Uterus (tissue), 4 donors: ENCODE results near the gene GPR42. TPM values are rescaled to one million over a fixed set of nuclear protein-coding genes. Genes with fewer than 3 reads are reported as not detected.
"Not testable (repeated sequence)": the region's sequence is repeated elsewhere in the genome, so short reads cannot be mapped to it uniquely, and the experiment has no call there.

Experiments
- DNase-seq, 2 donors: peaks; one replicate each; pipeline ENCODE4 v3.0.0-alpha.2; 2019 to 2020
- H3K27ac ChIP-seq, 2 donors: fragments of 200-600 bp; sonication (generic); 1 replicate in 1 of 2; 2 replicates in 1 of 2; pipeline ENCODE4 v1.5.1; 2016 to 2018
- H3K27me3 ChIP-seq, 2 donors: fragments of 200-600 bp; sonication (generic); one replicate each; pipeline ENCODE4 v1.5.1; 2018 to 2019; ENCODE audit warnings: control low read depth in 1 of 2
- H3K36me3 ChIP-seq, 2 donors: fragments of 200-600 bp; sonication (generic); one replicate each; pipeline ENCODE4 v1.5.1; 2019; ENCODE audit warnings: control low read depth in 1 of 2
- H3K4me1 ChIP-seq, 2 donors: fragments of 200-600 bp; sonication (generic); one replicate each; pipeline ENCODE4 v1.5.1; 2018 to 2019; ENCODE audit warnings: control low read depth in 1 of 2
- H3K4me3 ChIP-seq, 2 donors: fragments of 200-600 bp; sonication (generic); 1 replicate in 1 of 2; 2 replicates in 1 of 2; pipeline ENCODE4 v1.5.1; 2018 to 2019; ENCODE audit warnings: mild to moderate bottlenecking in 1 of 2
- H3K9me3 ChIP-seq, 2 donors: fragments of 200-600 bp; sonication (generic); one replicate each; pipeline ENCODE4 v1.5.1; 2019; ENCODE audit warnings: control low read depth in 1 of 2
- POLR2A ChIP-seq, 2 donors: fragments of 450-650 bp; IDR thresholded peaks; one replicate each; pipeline ENCODE4 v1.6.1; 2016; ENCODE audit warnings: antibody characterized with exemption in 2 of 2, mild to moderate bottlenecking in 1 of 2, moderate library complexity in 1 of 2
- intact Hi-C: fragments of 100-400 bp; cut with DNase I; formaldehyde crosslinking; loops from one replicate; pipeline ENCODE4 v1.15.1; 2023; ENCODE audit warnings: low total_unique reads
- total RNA-seq, 4 donors: library from RNA; depleted of rRNA in 3 of 4; stranded (reverse); fragments of >200 nt in 3 of 4; gene quantifications; one replicate each; pipeline versions ENCODE4 v1.1.0 to v1.2.4, GENCODE V29; 2014 to 2023
- TF ChIP-seq, protein P1 (sequence below), 4 experiments: fragments of 200-600 bp in 2 of 4; fragments of 450-650 bp in 2 of 4; sonication (generic) in 2 of 4; IDR thresholded peaks; one replicate each; pipeline ENCODE4 v1.5.1; 2016 to 2019; ENCODE audit warnings: antibody characterized with exemption in 4 of 4, mild to moderate bottlenecking in 2 of 4, moderate library complexity in 1 of 4
- donor health status: DM: yes; HTN: yes; CAD: no.

GPR42 gene
- total RNA-seq, 4 donors from 2014 or later: not detected

DNA sequence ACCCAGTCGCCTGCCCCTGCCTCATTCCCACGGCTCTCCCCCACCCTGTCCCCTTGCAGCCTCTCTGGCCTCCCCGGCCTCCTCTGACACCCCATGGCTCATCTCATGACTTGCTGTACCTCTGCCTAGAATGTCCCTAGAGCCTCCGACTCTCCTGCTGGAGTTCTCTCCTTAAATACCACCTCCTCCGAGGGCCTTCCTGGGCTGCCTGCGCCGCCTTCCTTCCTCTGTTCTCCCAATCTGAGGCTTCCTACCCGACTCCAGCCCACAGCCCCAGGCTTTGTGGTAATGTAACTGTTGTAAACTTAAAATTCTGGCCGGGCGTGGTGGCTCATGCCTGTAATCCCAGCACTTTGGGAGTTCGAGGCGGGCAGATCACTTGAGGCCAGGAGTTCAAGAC lies 27.7 kb downstream of the GPR42 start:
- Histone ChIP-seq H3K27me3 (no peaks in the 10 kb centered on the region), H3K4me3 (no peak overlapping the region), H3K4me1 (no peaks in the 10 kb centered on the region), H3K36me3 (no peaks in the 10 kb centered on the region), H3K27ac (no peak overlapping the region), H3K9me3 (no peaks in the 10 kb centered on the region)
- no peak for TF ChIP-seq POLR2A (IDR thresholded peaks at IDR 0.05)
- TF ChIP-seq, protein P1, sequence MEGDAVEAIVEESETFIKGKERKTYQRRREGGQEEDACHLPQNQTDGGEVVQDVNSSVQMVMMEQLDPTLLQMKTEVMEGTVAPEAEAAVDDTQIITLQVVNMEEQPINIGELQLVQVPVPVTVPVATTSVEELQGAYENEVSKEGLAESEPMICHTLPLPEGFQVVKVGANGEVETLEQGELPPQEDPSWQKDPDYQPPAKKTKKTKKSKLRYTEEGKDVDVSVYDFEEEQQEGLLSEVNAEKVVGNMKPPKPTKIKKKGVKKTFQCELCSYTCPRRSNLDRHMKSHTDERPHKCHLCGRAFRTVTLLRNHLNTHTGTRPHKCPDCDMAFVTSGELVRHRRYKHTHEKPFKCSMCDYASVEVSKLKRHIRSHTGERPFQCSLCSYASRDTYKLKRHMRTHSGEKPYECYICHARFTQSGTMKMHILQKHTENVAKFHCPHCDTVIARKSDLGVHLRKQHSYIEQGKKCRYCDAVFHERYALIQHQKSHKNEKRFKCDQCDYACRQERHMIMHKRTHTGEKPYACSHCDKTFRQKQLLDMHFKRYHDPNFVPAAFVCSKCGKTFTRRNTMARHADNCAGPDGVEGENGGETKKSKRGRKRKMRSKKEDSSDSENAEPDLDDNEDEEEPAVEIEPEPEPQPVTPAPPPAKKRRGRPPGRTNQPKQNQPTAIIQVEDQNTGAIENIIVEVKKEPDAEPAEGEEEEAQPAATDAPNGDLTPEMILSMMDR (IDR thresholded peaks at IDR 0.05): no peak
- intact Hi-C loops: no loop called here
- DNase-seq: no peak

- H3K4me1 ChIP-seq: no peaks in the 10 kb centered on the region
- DNase-seq: no peak
- no peak overlapping the region for H3K27ac ChIP-seq
- H3K27me3 ChIP-seq: no peaks in the 10 kb centered on the region
- intact Hi-C loops: no loop called here
- no peak overlapping the region for H3K4me3 ChIP-seq
- no peaks in the 10 kb centered on the region for H3K9me3 ChIP-seq
- no peaks in the 10 kb centered on the region for H3K36me3 ChIP-seq
- TF ChIP-seq POLR2A (IDR thresholded peaks at IDR 0.05): no peak
- TF ChIP-seq, protein P1 (IDR thresholded peaks at IDR 0.05): no peak
Observed at GRCh38 chr19:35399231-35399630, 28.4 kb downstream of the GPR42 start.

- H3K27me3 ChIP-seq: no peaks in the 10 kb centered on the region
- DNase-seq: no peak
- intact Hi-C loops: no loop called here
- no peaks in the 10 kb centered on the region for H3K36me3 ChIP-seq
- H3K9me3 ChIP-seq: no peaks in the 10 kb centered on the region
- H3K27ac ChIP-seq: no peak overlapping the region
- no peak overlapping the region for H3K4me3 ChIP-seq
- H3K4me1 ChIP-seq: no peaks in the 10 kb centered on the region
- no peak for TF ChIP-seq POLR2A (IDR thresholded peaks at IDR 0.05)
- TF ChIP-seq, protein P1 (IDR thresholded peaks at IDR 0.05): no peak
Observed at GRCh38 chr19:35399948-35400772, 29.3 kb downstream of the GPR42 start.

DNA sequence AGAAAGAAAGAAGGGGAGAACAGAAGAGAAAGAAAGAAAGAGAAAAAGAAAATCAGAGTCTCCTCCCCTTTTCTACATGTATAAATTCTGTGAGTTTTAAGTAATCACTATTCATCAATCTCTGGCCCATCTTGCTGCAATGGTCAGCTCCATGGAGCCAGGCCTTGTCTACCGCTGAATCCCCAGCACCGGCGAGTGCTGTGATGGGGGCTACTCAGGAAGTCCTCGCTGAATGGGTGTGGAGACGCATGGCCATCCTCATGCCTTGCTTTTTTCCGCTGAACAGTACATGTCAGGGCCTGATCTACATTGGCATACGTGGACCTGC lies 29.9 kb downstream of the GPR42 start:
- intact Hi-C loops: no loop called here
- Histone ChIP-seq H3K27me3 (no peaks in the 10 kb centered on the region), H3K9me3 (no peaks in the 10 kb centered on the region), H3K4me1 (no peaks in the 10 kb centered on the region), H3K27ac (no peak overlapping the region), H3K4me3 (no peak overlapping the region), H3K36me3 (no peaks in the 10 kb centered on the region)
- DNase-seq: no peak
- TF ChIP-seq POLR2A (IDR thresholded peaks at IDR 0.05): no peak
- TF ChIP-seq, protein P1 (IDR thresholded peaks at IDR 0.05): no peak

- H3K4me1 ChIP-seq, H3K27me3 ChIP-seq, DNase-seq, intact Hi-C loops, H3K4me3 ChIP-seq, H3K9me3 ChIP-seq, H3K36me3 ChIP-seq, H3K27ac ChIP-seq: not testable (repeated sequence)
Observed at GRCh38 chr19:35401416-35401815, 30.5 kb downstream of the GPR42 start.
